IPS-15b (cell line): ENCODE data around the gene TBC1D5.

Source experiments
- H3K27me3 ChIP-seq: one replicate; pipeline ENCODE4 v1.6.1; 2013; ENCODE audit warnings: low read length; ENCODE audit not compliant: control insufficient read depth, insufficient read depth
- H3K36me3 ChIP-seq: one replicate; pipeline ENCODE4 v1.6.1; 2013; ENCODE audit warnings: low read length; ENCODE audit not compliant: control insufficient read depth, insufficient read depth
- H3K4me1 ChIP-seq: one replicate; pipeline ENCODE4 v1.6.1; 2013; ENCODE audit warnings: mild to moderate bottlenecking, low read length; ENCODE audit not compliant: control insufficient read depth, insufficient read depth
- H3K4me3 ChIP-seq: one replicate; pipeline ENCODE4 v1.5.1; 2013; ENCODE audit warnings: low read depth, low read length
- H3K9ac ChIP-seq: one replicate; pipeline ENCODE4 v1.6.1; 2013; ENCODE audit warnings: low read depth, mild to moderate bottlenecking, low read length
- H3K9me3 ChIP-seq: one replicate; pipeline ENCODE4 v1.6.1; 2013; ENCODE audit warnings: mild to moderate bottlenecking, low read length; ENCODE audit not compliant: control insufficient read depth, insufficient read depth

The TBC1D5 gene

DNA sequence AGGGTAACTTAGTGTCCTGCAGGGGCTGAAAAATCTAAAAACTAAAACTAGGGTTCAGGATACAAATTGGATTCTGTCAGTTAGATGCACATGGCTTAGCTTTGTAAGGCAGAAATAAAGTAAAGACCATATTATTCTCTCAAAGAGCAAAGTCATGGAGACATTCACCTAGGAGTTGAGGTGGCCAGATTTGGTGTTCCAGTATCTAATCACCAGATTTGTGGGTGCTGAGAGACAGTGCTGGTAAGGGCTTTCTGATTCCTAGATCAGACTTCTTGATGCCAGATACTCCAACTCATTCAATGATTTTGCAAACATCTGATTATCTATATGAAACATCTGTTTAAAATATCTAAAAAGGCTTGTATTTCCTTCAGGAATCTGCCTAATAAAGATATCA is 28.3 kb upstream of the TBC1D5 start:
- Histone ChIP-seq H3K36me3 (no peaks in the 10 kb centered on the region), H3K4me3 (no peak overlapping the region), H3K9ac (no peak overlapping the region), H3K27me3 (no peaks in the 10 kb centered on the region), H3K4me1 (no peaks in the 10 kb centered on the region), H3K9me3 (no peaks in the 10 kb centered on the region)

DNA sequence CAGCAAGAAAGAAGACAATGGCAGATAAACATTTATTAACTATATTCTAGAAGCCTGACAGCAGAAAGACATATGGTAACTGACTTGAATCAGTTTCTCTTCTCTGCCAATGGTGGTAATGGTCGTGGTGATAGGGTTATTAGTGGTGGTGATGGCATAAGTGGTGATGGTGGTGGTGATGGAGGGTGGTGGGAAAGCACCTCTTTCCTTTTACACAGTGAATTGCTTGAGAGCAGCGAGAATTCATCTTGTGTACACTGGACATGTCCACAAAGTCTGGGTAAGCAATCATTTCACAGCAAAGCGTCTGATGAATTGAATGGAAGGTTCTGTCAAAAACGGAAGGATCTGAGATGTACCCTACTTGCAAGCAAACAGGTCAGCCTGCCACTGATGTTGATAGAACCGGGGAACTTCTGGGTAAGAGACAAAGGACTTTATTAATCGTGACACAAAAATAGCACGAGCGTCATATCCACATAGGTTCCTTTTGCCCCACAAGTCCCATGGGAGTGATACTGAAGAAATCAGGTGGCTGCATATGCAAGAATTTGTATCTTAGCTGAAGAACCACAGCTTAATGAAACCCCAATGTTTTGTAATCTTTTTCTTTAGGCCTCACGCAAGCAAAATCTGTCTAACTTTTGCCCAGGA is 23.5 kb upstream of the TBC1D5 start:
- H3K9me3 ChIP-seq: no peaks in the 10 kb centered on the region
- H3K4me3 ChIP-seq: no peak overlapping the region
- H3K27me3 ChIP-seq: no peaks in the 10 kb centered on the region
- H3K4me1 ChIP-seq: no peaks in the 10 kb centered on the region
- no peaks in the 10 kb centered on the region for H3K36me3 ChIP-seq
- no peak overlapping the region for H3K9ac ChIP-seq

DNA sequence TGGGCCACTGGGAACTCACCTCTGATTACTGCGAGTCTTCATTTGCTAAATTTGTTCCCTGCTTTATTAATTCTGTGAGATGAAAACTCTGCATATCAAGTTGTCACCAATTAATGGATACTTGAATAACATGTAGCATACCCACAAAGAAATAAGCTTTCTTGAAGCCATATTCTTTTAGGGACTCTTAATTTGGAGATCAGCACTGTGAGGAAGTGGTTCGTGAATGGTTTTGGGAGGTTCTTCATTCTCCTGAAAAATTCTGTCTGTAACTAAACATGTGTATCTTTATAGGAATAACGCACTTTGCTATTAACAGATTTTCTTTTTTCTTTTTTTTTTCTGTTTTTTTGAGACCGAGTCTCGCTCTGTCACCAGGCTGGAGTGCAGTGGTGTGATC is 19.1 kb upstream of the TBC1D5 start:
- Histone ChIP-seq H3K9ac (no peak overlapping the region), H3K9me3 (no peaks in the 10 kb centered on the region), H3K4me1 (no peaks in the 10 kb centered on the region), H3K4me3 (no peak overlapping the region), H3K27me3 (no peaks in the 10 kb centered on the region), H3K36me3 (no peaks in the 10 kb centered on the region)

DNA sequence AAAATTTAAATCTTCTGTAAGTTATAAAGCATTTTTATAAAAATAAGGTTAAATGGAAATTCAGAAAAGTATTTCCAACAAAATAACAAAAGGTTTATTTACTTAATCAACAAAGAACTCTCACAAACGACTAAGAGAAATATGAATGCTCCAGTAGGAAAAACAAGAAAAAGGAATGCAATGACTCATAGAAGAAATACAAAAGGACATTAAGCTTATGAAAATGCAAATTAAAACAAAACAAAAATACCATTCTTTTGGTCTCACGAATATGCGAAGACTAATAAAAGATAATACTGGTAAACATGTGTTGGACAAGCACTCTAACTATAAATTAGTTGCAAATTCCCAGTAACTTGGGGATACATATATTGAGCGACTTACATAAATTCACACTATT is 17.5 kb upstream of the TBC1D5 start:
- H3K4me1 ChIP-seq: no peaks in the 10 kb centered on the region
- H3K4me3 ChIP-seq: no peak overlapping the region
- no peak overlapping the region for H3K9ac ChIP-seq
- H3K27me3 ChIP-seq: no peaks in the 10 kb centered on the region
- H3K9me3 ChIP-seq: no peaks in the 10 kb centered on the region
- H3K36me3 ChIP-seq: no peaks in the 10 kb centered on the region

DNA sequence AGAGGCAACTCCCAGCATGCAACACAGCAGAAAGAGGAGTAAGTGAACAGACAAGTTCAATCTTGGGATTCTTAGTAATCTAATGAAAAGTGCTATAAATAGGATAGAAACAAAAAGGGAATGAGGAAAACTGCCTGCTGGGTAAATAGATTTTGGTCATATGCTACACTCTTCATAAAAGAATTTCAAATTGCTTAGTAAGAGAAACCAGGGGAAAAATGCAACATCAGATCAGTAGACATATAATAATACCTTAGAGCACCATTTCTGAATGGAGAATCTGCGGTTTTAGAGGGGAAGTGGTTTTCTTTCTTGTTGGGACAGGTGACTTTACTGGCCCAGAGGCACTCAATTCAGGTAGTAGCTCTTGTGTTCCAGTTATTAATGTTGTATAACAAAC is 13.4 kb upstream of the TBC1D5 start:
- no peak overlapping the region for H3K4me3 ChIP-seq
- no peaks in the 10 kb centered on the region for H3K9me3 ChIP-seq
- H3K36me3 ChIP-seq: no peaks in the 10 kb centered on the region
- H3K9ac ChIP-seq: no peak overlapping the region
- H3K27me3 ChIP-seq: no peaks in the 10 kb centered on the region
- no peaks in the 10 kb centered on the region for H3K4me1 ChIP-seq

DNA sequence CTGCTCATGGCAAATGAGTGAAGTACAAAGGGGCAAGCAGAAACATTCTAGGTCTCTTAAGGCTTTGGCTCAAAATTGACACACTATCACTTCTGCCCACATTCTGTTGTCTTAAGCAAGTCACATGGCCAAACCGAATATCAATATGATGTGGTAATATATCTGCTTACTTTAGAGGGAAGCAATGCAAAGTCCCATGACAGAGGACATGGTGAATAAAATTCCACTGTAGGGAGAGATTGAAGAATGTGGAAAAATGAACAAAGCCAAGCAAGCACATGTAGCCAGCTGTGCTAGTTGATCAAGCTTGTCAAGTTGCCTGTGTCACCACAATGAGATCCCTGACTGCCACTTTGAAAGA is 11.2 kb upstream of the TBC1D5 start:
- no peak overlapping the region for H3K4me3 ChIP-seq
- no peak overlapping the region for H3K9ac ChIP-seq
- H3K36me3 ChIP-seq: no peaks in the 10 kb centered on the region
- no peaks in the 10 kb centered on the region for H3K27me3 ChIP-seq
- no peaks in the 10 kb centered on the region for H3K9me3 ChIP-seq
- H3K4me1 ChIP-seq: no peaks in the 10 kb centered on the region

DNA sequence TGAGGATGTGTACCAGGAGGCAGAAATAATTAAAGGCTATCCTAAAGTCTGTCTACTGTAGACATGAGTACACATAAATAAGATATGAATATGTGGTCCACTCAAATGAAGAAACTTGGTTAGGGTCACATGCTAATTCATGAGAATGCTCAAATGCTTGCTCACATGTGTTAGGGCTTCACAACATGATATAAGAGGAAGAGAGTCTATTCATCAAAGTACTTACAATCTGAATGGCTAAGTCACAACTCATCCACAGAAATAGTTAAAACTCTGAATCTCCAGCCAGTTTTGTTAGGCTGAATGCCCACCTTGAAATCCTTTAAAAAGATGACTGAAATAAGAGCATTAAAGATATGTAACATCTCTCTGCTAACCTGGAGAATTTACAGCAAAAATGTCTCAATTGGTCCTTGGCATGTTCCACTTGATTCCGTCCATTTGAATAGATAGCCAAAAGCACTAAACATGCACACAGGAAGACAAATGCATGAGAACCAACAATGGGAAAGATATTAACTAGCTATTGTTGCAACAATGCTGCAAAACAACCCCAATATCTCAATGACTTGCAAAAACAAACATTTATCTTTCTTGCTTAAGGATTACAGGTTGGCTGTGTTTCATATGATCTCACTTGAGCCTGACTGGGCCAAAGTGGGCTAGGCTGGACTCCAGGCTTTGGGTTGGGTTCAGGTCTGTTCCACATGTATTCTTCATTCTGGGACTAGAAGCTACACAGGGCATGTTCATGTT is 10.6 kb upstream of the TBC1D5 start:
- Histone ChIP-seq H3K4me3 (no peak overlapping the region), H3K36me3 (no peaks in the 10 kb centered on the region), H3K9ac (no peak overlapping the region), H3K27me3 (no peaks in the 10 kb centered on the region), H3K9me3 (no peaks in the 10 kb centered on the region), H3K4me1 (no peaks in the 10 kb centered on the region)

DNA sequence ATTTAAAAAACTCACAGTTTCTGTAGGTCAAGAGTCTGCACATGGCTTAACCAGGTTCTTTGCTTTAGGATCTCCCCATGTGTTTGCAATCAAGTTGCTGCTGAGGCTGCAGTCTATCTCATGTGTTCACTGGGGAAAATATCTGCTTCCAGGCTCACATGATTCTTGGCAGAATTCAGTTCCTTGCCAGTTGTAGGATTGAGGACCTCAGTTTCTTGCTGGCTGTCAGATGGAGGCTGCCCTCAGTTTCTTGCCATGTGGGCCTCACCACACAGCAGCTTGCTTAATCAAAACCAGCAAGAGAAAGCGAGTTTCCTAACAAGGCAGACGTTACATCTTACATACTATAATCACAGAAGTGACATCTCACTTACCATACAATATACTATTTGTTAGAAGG is 10.0 kb upstream of the TBC1D5 start:
- Histone ChIP-seq H3K36me3 (no peaks in the 10 kb centered on the region), H3K4me1 (no peaks in the 10 kb centered on the region)

DNA sequence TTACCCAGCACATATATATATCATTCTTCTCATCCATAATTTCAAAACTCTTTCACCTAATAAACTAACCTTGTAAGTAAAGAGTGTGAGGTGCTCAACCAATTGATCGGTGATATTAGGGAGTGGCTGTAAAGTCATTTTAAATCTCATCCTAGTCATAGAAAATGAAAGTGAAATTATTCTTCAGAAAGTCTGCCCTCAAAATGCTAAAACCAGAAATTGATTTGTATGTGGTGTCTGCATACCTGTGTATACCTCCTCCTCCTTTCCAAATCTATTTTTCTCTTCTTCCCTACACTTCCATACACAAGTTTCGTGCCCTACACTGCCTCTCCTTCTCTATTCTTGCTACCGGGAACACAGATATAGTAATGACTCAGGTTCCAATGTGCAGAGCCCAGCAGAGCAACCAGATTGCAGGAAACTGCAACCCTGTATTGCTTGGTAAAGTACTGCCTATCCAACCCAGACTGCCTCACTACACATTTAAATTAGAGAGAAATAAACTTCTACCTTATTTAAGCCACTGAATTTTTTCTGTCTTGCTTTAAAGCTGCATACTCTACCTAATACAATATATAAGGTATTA is 7.4 kb upstream of the TBC1D5 start:
- no peaks in the 10 kb centered on the region for H3K36me3 ChIP-seq
- no peak overlapping the region for H3K9ac ChIP-seq
- no peaks in the 10 kb centered on the region for H3K27me3 ChIP-seq
- no peak overlapping the region for H3K4me3 ChIP-seq
- H3K9me3 ChIP-seq: no peaks in the 10 kb centered on the region
- no peaks in the 10 kb centered on the region for H3K4me1 ChIP-seq

More for the DNA sequence above, 10.0 kb upstream of the TBC1D5 start:
- no peaks in the 10 kb centered on the region for H3K9me3 ChIP-seq
- no peaks in the 10 kb centered on the region for H3K27me3 ChIP-seq
- no peak overlapping the region for H3K9ac ChIP-seq
- H3K4me3 ChIP-seq: no peak overlapping the region

DNA sequence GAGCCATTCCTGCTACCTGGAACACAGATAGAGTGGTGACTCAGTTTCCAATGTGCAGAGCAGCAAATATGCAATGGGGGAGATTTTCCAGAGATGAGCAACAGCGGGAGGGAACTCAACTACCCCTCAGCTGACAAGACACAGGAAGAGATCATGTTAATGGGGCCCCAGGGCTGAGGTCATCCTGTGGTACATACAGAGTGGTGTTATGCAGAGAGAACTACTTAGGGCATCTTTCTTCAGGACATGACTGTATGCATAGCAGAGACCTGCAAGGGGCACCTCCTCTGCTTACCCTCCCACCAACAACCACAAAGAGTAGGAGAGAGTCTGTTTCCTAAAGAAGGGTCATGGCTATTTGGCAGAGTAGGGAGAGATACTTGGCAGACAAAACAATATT is 6.8 kb upstream of the TBC1D5 start:
- Histone ChIP-seq H3K4me1 (no peaks in the 10 kb centered on the region), H3K9me3 (no peaks in the 10 kb centered on the region), H3K9ac (no peak overlapping the region), H3K4me3 (no peak overlapping the region), H3K36me3 (no peaks in the 10 kb centered on the region), H3K27me3 (no peaks in the 10 kb centered on the region)

DNA sequence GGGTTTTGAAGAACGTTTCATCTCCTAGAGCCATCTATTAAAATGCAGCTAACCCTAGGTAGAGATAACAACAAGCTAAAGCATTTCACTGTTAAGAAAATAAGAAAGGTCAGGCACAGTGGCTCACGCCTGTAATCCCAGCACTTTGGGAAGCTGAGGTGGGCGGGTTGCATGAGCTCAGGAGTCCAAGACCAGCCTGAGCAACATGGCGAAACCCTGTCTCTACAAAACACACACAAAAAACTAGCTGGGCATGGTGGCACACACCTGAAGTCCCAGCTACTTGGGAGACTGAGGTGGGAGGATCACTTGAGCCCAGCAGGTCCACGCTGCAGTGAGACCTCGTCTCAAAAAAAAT is 5.4 kb upstream of the TBC1D5 start:
- Histone ChIP-seq H3K4me3 (no peak overlapping the region), H3K9me3 (no peaks in the 10 kb centered on the region), H3K4me1 (no peaks in the 10 kb centered on the region), H3K36me3 (no peaks in the 10 kb centered on the region), H3K9ac (no peak overlapping the region), H3K27me3 (no peaks in the 10 kb centered on the region)

DNA sequence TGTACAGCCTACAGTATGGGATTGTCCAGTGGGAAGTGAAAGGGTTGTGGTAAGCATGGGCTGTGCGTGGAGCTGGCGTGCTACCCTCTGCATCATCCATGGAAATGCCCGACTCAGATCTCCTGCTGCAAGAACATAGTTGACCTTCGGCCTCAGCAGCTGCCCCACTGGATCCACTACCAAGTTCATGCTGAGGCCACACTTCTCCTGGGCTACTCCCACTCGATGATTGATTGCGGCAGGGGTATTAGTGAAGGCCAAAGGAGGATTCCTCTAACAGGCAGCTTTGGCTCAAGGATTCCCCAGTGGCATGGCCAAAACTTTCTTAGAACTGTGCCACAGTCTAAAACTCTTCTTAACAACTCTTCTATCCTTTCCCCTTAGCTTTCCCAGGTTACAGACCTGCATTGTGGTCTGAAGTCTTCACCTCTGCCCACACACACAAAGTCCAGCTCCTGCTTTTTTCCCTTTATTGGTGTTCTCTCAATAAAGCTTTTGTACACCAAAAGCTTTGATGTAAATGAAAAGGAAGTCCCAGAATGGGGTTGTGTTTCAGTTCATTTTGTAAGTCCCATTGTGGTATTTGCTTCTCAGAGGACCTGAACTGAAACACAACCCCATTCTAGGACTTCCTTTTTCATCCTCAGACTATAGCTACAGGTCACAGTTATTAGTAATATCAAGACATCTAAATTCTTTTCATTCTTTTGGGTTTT is 4.9 kb upstream of the TBC1D5 start:
- H3K4me3 ChIP-seq: no peak overlapping the region

More for the DNA sequence above, 4.9 kb upstream of the TBC1D5 start:
- no peaks in the 10 kb centered on the region for H3K27me3 ChIP-seq
- no peaks in the 10 kb centered on the region for H3K4me1 ChIP-seq
- H3K9me3 ChIP-seq: no peaks in the 10 kb centered on the region
- no peaks in the 10 kb centered on the region for H3K36me3 ChIP-seq
- no peak overlapping the region for H3K9ac ChIP-seq
